Testis (tissue), 2 donors: ENCODE measurements around the gene TRIO.

ENCODE experiments used
- CTCF ChIP-seq, 3 experiments: fragments of 450-650 bp in 2 of 3; fragments of 200-600 bp in 1 of 3; sonication (generic) in 1 of 3; IDR thresholded peaks; one replicate each; pipeline ENCODE4 v1.5.1; 2016 to 2019; ENCODE audit warnings: antibody characterized with exemption in 3 of 3, mild to moderate bottlenecking in 2 of 3, moderate library complexity in 1 of 3
- POLR2A ChIP-seq: fragments of 450-650 bp; IDR thresholded peaks from one replicate; pipeline ENCODE4 v1.6.1; 2017; ENCODE audit warnings: antibody characterized with exemption, mild to moderate bottlenecking, moderate library complexity

- TF ChIP-seq CTCF (IDR thresholded peaks at IDR 0.05) (no peak), POLR2A (no peak)
Measured at GRCh38 chr5:14323466-14323865, 180.3 kb downstream of the TRIO start.
